HG03280 (cell line): ENCODE data around the gene PSPN.
"Not testable (repeated sequence)": the region's sequence is repeated elsewhere in the genome, so short reads cannot be mapped to it uniquely, and the experiment has no call there.

ENCODE experiments used
- ATAC-seq: cut with Tn5 transposase; IDR thresholded peaks from one replicate; pipeline ENCODE4 v1.9.1; 2021; ENCODE audit warnings: mild to moderate bottlenecking, moderate library complexity; ENCODE audit not compliant: unreplicated experiment

The PSPN gene

DNA sequence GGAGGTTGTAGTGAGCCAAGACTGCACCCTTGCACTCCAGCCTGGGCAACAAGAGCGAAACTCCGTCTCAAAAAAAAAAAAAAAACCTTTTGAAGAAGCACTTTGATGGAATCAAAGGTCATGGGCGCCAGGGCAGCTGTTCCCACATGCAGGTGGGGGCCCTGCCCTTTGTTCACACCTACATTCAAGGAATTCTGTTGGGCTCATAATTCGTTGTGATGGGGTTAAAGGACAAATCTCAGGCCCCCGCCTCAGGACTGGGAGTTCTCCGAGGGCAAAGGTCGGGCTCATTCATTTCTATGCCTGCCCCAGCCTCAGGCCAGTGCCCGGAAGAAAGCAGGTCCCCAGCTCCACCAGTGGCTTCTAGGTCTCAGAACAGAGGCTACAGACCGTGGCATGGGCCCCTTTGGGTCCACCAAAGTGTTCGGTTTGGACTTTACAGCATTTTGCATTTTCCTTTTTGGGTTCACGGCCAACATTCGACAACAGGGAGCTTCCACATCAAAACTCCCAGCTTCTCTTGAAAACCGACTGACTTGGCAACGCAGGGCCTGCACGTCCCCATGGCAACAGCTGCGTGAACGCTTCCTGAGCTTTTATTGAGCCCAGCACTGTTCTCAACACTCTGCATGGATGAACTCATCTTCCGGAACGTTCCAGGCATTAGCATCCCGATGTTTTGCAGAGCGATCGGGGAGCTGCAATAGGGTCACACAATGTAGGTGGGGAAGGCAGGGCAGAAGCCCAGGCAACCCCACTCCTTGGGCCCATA, 27.3 kb upstream of the PSPN start:
- no peak for ATAC-seq

DNA sequence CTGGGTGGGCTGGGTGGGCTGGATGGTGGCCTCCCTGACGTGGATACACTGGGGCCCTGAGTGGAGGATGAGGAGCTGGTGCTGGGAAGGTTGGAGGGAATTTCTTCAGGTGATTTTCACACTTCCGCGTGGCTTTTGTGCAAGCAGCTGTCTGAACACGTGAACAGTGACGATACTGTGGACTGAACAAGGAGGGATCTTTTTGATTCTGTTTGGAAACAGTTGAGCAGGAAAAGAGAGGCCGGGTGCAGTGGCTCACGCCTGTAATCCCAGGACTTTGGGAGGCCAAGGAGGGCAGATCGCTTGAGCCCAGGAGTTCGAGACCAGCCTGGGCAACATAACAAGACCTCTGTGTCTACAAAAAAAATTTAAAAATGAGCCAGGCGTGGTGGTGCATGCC, 26.3 kb upstream of the PSPN start:
- no peak for ATAC-seq

DNA sequence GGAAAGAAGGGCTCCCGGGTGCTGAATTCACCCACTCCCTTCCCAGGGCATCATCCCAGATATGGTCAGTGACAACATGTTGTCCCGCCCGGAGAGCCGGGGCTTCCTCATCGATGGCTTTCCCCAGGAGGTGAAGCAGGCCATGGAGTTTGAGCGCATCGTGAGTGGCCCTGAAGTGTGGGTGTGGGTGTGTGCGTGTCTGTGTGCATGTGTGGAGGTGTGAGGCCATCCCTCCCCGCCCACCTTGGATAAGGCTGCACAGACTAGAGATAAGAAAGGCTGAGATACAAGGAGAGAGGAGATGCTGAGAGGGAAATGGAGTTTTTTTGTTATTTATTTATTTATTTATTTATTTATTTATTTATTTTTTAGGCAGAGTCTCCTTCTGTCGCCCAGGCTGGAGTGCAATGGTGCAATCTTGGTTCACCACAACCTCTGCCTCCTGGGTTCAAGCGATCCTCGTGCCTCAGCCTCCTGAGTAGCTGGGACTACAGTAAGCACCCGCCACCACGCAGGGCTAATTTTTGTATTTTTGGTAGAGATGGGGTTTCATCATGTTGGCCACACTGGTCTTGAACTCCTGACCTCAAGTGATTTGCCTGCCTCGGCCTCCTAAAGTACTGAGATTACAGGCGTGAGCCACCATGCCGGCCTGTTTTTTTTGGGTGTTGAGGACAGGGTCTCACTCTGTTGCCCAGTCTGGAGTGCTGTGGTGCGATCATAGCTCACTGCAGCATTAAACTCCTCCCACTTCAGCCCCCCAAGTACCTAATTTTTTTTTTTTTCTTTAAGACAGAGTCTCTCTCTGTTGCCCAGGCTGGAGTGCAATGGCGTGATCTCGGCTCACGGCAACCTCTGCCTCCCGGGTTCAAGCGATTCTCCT, 24.6 kb upstream of the PSPN start:
- ATAC-seq, result not testable (repeated sequence)

DNA sequence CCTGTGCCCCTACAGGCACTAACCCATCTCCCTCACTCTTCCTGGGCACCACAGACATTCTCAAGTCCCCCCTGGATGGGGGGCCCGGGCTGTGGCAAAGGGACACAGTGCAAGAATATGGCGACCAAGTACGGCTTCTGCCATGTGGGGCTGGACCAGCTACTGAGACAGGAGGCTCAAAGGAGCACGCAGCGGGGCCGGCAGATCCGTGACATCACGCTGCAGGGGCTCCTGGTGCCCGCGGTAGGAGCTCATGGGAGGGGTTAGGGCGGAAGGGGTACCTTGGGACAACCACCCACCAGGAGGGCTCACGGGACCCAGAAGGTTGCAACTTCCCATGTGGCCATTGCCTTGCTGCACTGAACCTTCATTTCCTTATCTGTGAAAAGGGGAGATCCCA, 20.6 kb upstream of the PSPN start:
- no peak for ATAC-seq

DNA sequence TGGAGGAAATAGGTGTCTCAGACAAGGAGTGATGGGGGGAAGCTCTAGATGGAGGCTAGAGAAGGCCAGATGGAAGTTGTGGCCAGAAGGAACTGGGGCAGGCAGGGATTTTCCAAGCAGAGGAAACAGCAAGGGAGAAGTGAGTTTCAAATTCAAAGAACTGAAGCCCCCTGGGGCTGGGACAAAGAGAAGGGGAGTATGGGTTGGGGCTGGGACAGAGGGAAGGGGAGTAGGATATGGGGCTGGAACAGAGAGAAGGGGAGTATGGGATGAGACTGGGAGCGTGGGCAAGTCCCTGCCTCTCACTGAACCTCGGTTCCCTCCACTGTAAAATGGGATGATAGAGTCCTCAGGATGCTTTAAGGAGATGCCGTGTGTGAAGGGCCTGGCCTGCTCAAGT, 19.1 kb upstream of the PSPN start:
- no peak for ATAC-seq

DNA sequence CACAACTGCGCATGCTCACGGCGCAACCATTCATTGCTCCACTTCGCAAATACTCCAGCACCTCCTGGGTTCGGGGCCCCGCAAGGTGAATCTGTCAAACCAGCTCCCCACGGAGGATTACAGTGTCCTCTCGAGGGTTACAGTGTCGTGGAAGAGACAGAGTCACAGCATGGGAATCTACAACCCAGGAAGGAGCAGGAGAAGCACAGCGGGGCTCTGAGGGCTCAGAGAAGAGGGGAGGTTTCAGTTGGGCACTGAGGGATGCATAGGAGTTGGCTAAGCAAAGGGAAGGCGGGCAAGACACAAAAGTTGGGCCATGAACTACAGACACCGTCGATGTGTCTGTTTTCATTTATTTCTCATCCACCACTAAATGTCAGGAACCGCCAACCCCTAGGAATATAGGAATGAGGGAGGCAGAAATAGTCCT, 18.3 kb upstream of the PSPN start:
- ATAC-seq, result no peak

DNA sequence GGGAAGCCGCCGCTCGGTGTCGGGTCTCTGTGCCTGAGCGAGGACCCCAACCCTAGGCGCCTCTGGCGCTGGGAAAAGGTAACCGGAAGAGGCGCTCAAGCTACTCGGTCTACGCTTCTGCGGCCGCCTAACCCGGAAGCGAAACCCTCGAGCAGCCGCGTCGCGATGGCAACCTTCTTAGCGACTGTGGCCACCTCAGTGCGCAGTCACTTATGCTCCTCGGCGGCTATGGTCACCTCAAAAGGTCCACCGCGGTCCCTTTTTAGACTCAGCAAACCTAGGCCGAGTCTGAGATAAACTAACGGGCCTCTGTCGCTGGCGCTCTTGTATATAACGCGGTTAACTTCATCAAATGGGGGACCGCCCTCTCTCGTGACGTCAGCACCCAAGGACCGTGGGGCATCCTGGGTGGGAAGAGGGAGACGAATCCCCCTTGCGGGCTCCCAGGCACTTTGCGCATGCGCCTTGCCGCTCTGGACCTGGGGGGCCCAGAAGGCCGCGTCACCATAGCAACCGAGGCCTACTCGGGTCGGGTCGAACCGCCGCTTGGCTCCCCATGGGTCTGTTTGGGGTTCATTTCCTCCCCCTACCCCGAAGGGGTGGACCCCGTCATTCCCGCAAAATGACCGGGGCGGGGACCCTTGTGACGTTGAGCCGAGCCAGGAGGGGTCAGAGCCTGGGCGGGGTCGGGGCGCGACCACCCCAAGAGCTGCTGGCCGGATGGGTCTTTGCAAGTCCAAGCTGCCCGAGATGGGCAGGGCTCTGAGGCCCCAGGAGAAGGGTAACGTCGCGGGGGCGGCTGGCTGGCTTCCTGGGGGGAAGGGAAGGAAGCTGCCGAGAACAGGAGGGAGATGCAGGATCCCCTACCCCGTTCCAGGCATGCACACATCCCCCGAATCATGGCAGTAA, 17.6 kb upstream of the PSPN start, which contains the start of gene GTF2F1:
Gene GTF2F1, minus strand, starts transcription at position 91 of the 909 bp plus-strand sequence. CDS start 169 bp downstream, outside the sequence.
- peak; percentile 86 for ATAC-seq

DNA sequence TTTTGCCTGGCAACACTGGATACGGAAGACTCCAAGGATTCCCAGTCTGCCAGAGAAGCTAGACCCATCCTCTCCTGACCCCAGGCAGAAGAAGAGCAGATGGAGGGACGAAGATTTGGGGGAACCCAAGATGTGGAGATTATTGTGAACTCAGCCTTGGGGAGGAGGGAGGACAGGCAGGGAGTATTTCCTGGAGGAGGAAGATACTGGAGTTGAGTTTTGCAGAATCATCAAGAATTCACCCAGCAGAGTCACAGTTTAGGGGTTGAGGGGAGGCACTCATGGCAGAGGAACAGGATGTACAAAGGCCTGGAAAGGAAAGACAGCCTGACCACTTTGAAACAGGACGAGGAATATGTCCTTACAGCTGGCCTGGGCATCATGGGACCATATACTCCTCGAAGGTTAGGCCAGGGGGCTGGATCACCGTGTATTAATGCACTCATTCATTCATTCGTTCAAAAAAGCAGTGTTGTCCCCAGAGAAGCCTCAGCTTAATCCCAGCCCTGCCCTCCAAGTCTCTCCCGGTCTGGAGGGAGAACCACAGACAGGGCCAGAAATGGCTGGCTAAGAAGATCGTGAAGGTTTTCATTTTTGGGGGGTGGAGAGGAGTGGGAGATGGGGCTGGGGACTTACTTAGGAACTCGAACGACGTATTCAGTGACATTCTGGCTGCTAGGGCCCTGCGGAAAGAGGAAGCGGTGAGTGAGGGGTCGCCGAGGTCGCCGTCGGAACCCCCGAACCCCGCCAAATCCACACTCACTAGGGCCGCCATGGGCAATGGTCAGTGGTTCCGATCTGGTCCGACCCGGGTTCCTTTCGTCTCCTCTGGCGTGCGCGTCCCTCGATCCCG, 16.7 kb upstream of the PSPN start:
- peak; percentile 3 for ATAC-seq

DNA sequence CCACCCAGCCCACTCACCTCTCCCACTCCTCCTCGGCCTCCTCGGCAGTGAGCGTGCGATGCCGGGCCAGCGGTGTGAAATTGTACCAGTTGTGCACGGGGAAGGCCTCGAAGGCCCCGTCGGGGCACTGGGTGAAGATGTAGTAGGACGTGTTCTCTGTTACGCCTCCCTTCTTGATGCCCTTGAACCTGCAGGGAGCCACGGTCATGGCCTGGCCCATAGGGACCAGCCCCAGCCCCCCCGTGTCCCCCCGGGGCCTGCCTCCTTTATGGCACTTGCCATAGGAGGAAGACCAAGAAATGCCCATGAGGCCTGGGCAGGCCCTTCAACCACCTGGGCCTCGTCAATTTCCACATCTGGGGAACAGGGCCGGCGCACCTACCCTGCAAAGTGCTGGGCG, 11.6 kb upstream of the PSPN start:
- no peak for ATAC-seq

DNA sequence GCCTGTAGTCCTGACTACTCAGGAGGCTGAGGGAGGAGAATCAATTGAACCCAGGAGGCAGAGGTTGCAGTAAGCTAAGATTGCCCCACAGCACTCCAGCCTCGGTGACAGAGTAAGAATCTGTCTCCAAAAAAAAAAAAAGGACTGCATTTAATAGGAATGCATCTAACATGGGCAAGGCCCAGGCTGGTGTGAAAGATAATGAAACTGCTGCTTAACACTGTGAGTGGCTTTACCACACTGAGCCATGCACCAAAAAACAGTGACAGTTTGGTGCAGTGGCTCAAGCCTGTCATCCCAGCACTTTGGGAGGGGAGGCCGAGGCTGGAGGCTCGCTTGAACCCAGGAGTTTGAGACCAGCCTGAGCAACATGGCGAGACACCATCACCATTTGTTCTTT, 8.6 kb upstream of the PSPN start:
- no peak for ATAC-seq

DNA sequence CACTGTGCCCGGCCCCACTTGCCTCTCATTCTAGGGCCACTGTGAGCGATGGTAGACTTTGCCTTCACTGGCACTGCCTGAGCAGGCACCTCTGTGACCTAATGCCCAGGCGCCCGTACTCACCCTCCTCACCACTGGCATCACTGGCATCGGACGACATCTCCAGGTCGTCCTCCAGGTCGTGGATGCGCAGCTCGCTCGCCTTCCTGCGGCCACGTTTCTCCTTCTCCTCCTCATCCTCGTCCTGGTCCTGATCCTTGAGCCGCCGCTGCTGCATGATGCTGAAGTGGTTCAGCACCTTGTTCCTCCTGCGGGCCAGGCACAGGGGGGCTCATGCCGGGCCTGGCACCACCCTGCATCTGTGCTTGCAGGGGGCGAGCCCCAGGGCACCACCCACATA, 7.5 kb upstream of the PSPN start:
- no peak for ATAC-seq

DNA sequence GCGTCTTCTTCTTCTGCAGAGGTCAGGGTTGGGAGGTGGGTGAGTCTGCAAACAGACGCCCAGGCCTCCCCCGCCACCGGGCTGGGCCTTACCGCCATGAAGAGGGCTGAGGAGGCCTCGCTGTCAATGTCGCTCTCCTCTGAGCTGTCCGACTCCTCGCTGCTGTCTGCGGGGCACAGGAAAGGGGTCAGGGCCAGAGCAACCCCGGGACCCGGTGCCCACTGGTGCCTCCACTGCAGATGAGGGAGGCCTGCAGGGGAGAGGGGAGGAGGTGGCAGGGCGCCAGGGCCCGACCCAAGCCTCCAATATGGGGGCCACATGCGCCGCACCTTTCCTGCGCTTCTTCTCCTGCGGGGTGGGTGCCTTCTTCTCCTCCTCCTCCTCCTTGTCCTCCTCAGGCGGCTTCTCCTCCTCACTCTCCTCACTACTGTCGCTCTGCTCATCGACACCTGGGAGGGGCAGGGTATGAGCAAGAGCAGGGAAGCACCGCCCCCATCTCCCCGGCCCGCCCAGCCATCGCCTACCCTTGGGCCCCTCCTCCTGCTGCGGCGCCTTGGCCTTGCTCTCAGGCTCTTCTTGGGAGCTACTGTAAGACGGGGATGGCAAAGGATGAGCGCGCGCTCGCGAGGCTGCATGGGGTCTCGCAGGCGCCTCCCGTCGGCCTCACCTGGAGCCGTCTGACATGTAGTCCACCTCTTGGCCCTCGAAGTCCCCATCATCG, 5.5 kb upstream of the PSPN start:
- no peak for ATAC-seq

DNA sequence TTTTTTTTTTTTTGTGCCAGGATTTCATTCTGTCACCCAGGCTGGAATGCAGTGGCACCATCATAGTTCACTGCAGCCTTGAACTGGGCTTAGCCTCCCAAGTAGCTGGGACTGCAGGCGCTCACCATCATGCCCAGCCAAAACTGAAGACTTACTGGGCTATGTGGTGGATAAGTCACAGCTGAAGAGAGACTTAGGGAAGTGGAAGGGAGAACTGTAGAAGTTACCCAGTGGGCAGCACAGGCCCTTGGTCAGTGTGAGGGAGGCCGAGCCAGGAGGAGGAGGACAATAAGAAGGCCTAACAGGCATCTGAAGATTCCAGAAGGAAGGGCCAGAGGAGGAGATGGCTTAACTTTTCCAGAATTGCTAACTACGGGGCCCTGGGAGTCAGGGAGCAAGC, 4.0 kb upstream of the PSPN start:
- ATAC-seq, result no peak

DNA sequence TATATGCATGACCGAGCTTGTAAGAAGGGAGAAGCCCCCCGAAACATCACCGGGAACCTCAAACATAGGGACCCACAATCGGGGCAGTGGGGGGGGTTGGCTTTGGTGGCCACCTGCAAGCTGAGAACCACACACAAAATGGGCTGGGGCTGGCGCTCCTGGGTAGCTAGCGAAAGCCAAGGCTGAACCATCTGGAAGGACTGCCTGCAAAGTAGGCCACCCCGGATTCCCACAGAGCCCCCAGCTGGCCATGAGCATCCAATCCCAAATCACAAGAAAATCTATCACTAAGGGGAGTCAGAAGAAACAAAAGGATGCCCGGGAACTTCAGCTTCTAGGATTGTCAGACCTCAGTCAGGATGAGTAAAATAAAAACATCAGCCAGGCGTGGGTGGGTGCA, 2.8 kb upstream of the PSPN start:
- ATAC-seq, result no peak

DNA sequence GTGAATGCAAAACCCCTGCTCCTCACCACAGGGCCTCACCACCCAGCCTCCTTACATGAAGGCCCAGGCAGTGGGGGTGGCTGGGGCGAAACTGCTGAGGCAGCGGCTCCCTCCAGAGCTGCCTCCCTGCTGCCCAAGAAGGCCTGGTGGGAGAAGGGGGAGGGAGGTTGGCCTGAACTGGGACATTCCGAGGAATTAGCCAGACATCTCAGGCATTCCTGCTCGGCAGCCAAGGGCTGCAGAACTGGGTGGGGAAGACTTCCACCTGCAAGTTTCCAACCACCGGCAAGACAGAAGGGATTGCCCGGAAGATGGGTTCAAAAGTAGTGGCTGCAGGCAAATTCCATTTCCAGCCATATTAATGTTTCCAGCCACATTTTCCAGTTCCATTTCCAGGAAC, 2.3 kb upstream of the PSPN start:
- no peak for ATAC-seq

DNA sequence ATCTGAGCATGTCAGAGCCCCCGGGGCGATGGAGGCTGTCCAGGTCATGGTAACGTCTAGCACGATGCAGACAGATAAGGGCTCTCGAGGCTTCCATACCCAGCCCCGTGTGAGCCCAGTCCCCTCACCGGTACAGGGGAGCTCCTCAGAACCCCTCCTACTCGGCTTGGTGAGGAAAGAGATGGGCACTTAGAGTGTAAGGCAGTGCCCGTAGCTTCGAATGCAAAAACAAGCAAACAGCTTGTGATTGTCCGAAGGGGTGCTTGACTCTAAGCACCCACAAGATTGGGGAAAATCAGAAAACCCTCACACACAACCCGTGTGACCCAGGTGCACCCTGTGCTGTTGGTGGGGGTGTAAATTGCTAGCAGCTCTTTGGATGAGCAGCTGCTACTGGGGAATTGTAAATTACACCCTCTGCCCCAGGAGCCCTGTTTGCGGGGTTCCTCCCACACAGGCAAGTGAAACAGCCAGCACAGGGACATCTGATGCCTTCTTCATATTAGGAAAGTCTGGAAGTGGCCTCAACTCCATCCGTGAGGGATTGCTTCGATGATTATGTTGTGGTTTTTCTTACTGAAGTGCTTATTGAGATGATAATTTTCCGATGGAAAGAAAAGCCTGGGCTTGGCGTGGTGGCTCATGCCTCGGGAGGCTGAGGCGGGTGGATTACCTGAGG, 918 bp upstream of the PSPN start:
- no peak for ATAC-seq

DNA sequence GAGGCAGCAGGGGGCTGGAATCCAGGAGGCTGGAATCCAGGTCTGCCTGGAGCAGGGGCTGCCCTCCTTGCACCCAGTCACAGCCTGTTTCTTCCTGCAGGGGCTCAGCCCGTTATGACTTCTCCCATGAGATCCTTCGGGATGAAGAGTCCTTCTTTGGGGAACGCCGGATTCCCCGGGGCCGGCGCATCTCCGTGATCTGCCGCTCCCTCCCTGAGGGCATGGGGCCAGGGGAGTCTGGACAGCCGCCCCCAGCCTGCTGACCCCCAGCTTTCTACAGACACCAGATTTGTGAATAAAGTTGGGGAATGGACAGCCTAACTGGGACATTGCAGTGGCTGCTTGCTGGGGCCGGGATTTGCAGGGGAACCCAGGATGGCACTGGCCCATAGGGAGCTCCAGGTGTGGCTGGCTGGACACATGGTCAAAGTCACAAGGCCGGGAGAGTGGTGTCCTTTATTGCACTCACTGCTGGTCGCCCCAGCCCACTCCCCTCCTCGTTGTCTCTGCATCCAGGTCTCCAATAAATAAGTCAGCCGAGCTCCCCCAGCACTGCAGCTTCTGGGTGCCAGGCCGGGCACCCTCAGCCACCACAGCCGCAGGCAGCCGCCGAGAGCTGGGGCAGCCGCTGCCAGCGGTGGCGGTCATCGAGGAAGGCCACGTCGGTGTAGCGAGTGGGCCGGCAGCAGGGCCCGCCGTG, 872 bp downstream of the PSPN start:
- ATAC-seq, result no peak

DNA sequence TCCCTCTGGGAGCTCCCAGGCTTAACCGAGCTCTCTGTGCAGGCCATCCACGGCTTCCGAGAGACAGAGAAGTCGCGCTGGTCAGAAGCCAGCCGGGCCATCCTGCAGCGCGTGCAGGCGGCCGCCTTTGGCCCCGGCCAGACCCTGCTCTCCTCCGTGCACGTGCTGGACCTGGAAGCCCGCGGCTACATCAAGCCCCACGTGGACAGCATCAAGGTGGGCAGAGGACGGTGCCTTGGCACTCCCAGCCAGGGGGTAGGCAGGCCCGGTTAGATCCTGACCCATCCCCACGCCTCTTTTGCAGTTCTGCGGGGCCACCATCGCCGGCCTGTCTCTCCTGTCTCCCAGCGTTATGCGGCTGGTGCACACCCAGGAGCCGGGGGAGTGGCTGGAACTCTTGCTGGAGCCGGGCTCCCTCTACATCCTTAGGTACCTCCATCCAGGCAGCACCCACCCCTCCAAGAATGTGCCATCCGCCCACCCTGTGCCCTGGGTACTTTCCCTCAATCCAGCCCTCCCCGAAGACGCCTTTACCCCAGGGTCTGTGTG, 1.5 kb downstream of the PSPN start:
- no peak for ATAC-seq
